DMS 273 (cell line): ENCODE measurements around the gene IL19.

Source experiments
- DNase-seq: peaks from one replicate; lab custom pipeline; 2025; ENCODE audit not compliant: unreplicated experiment; lab: John Stamatoyannopoulos, UW

Gene IL19

DNA sequence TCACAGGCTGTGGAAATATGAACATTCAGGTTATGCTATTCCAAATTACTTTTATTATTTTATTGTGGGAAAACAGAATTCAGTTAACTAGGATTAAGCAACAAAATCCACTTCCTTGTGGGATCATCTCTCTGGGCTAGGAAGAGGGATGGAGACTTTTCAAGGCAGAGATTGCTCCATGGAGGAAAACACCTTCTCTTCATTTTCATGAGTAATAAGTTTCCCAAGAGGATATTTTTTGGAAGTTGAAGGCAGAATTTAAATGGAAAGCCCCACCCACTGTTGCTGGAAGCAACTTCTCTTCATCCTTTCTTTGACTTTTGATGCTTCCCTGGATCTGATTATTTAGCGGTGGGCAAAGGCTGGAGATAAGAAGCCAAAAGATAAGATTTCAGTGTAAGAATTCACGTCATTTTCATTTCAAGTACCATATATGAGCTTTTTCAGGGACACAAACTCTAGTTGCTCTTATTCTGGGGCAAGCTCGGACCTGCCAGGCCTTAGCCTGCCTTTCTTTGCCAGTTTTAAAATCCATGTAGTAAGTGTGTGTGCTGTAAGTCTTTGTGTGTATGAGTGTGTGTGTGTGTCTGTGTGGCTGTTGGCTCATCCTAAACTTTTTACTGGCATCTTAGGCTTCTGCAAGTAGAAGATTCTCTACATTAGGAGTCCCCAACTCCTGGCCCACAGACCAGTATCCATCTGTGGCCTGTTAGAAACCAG is 114.9 kb downstream of the IL19 start:
- DNase-seq, result no peak

- DNase-seq, result no peak
Measured at GRCh38 chr1:206886831-206887230, 116.3 kb downstream of the IL19 start.

DNA sequence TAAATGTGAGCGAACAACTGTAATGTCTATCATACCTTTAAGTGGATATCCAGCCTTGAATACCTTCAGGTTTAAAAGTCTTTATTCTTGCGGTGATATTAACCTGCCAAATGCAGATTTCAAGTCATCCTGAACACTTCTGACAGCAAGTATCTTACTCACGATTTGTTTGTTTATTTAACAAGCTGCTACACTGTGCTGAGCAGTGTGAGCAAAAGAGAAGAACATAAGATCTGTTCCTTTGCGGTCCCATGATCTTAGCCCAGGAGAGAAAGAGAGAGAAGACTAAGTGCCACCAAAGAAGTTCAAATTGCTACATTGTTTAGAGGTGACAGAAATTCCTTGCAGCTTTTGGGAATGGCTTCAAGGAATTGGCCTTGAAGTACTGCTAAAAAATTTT is 117.1 kb downstream of the IL19 start:
- DNase-seq, result no peak

- no peak for DNase-seq
Measured at GRCh38 chr1:206890125-206891060, 119.8 kb downstream of the IL19 start.

- DNase-seq, result no peak
Measured at GRCh38 chr1:206891412-206891811, 120.8 kb downstream of the IL19 start.
